Measurements from ENCODE around the gene PAH.

Gene PAH

DNA sequence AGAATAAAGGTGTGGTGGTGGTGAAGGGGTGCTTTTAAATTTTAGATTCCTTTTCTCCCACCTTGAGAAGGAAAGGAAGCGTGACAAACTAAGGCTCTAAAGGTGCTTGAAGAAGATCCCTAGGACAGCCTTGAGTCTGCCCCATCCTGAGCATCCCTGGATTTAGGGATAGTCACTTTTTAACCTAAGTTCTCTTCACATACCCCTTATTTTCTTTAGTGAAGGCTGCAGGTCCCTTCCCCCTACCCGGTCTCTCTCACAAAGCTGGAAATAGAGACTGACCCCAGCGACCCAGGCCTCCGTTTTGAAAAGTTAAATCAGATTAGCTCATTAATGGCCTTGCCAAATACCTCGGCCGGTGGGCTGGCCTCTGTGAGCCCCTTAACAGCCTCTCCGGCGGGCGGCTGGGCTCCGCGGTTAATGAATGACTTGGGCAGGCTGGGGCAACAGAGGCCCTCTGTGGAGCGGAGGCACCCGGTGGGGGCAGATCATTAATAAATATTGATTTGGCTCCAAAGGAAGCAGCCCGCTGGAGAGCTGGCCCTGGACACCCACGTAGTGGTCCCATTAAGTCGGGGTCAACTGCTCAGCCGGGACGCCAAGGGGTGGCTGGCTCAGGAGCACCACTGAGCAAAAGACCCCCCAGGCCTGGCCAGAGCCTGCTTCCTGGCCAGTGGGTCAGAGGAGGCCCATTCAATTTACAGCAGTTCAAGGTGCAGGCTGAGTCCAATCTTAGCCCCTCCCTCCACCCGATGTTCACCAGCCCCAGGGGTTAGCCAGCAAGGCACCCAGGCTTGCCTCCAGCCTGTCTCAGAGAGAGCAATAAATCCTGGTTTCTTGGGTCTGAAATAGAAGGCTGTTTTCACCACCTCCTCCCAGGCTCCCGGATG lies 31.8 kb downstream of the PAH start:
- DNase-seq: no peak
- no peak for ATAC-seq
- Mint-ChIP-seq H3K4me3 (no peak overlapping the region), H3K27ac (no peak overlapping the region), H3K27me3 (peaks cover 23% of the 10 kb centered on the region), H3K9me3 (no peaks in the 10 kb centered on the region), H3K4me1 (no peaks in the 10 kb centered on the region)

- H3K9me3 Mint-ChIP-seq: no peaks in the 10 kb centered on the region
- peaks cover 5% of the 10 kb centered on the region for H3K4me1 Mint-ChIP-seq
- peak; percentile 65 for ATAC-seq
Measured at GRCh38 chr12:102883204-102883799, 33.7 kb downstream of the PAH start.

GRCh38 chr12:102880783-102881182 lies 36.3 kb downstream of the PAH start:
- no peak overlapping the region for H3K27ac Mint-ChIP-seq
- no peak for ATAC-seq

More at GRCh38 chr12:102883204-102883799, 33.7 kb downstream of the PAH start:
- H3K27me3 Mint-ChIP-seq: peaks cover 33% of the 10 kb centered on the region
- no peak overlapping the region for H3K27ac Mint-ChIP-seq
- no peak overlapping the region for H3K4me3 Mint-ChIP-seq
- DNase-seq: peak; percentile 17 to 21

GRCh38 chr12:102879144-102879763 lies 37.8 kb downstream of the PAH start:
- Mint-ChIP-seq H3K9me3 (no peaks in the 10 kb centered on the region), H3K27ac (no peak overlapping the region), H3K4me1 (peaks cover 5% of the 10 kb centered on the region), H3K4me3 (no peak overlapping the region), H3K27me3 (peaks cover 40% of the 10 kb centered on the region)
- ATAC-seq (peak; percentile 81), DNase-seq (peak in 1 of 2 donors; percentile 17)

More at GRCh38 chr12:102880783-102881182, 36.3 kb downstream of the PAH start:
- peaks cover 5% of the 10 kb centered on the region for H3K4me1 Mint-ChIP-seq
- no peaks in the 10 kb centered on the region for H3K9me3 Mint-ChIP-seq
- no peak overlapping the region for H3K4me3 Mint-ChIP-seq
- DNase-seq: no peak
- peaks cover 40% of the 10 kb centered on the region for H3K27me3 Mint-ChIP-seq

- no peak overlapping the region for H3K4me3 Mint-ChIP-seq
- no peak overlapping the region for H3K27ac Mint-ChIP-seq
- H3K9me3 Mint-ChIP-seq: no peaks in the 10 kb centered on the region
- H3K4me1 Mint-ChIP-seq: peaks cover 5% of the 10 kb centered on the region
- peaks cover 26% of the 10 kb centered on the region for H3K27me3 Mint-ChIP-seq
- ATAC-seq: no peak
- DNase-seq: no peak
Measured at GRCh38 chr12:102876883-102877282, 40.2 kb downstream of the PAH start.

GRCh38 chr12:102874819-102875218 lies 42.2 kb downstream of the PAH start:
- H3K9me3 Mint-ChIP-seq: no peaks in the 10 kb centered on the region

GRCh38 chr12:102873077-102873476 lies 44.0 kb downstream of the PAH start:
- H3K4me3 Mint-ChIP-seq: no peak overlapping the region
- no peaks in the 10 kb centered on the region for H3K9me3 Mint-ChIP-seq
- peak overlapping the region in 1 of 2 donors; percentile 15 for H3K27ac Mint-ChIP-seq
- ATAC-seq (no peak), DNase-seq (no peak)
- peaks cover 5% of the 10 kb centered on the region for H3K27me3 Mint-ChIP-seq
- H3K4me1 Mint-ChIP-seq: no peaks in the 10 kb centered on the region

More at GRCh38 chr12:102874819-102875218, 42.2 kb downstream of the PAH start:
- H3K4me3 Mint-ChIP-seq: no peak overlapping the region
- peaks cover 5% of the 10 kb centered on the region for H3K4me1 Mint-ChIP-seq
- no peak for DNase-seq
- H3K27me3 Mint-ChIP-seq: peaks cover 13% of the 10 kb centered on the region
- no peak for ATAC-seq
- H3K27ac Mint-ChIP-seq: no peak overlapping the region

DNA sequence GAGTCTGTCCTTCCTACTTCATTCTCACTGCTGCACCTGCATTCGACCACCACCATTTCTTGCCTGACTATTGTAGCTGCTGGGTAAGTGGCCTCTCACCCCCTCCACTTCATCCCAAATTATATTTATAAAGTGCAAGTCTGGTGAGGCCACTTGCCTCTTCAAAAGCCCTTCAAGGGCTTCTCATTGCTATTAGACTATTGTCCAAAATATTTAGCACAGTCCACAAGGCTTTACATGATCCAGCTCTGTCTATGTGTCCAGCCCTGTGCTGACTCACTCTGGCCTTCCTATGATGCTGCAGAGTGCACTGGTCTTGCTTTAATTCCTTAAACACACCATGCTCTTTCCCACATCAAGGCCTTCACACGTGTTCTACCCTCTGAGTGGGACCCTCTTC lies 46.0 kb downstream of the PAH start:
- Mint-ChIP-seq H3K4me1 (no peaks in the 10 kb centered on the region), H3K27me3 (no peaks in the 10 kb centered on the region), H3K9me3 (no peaks in the 10 kb centered on the region), H3K27ac (no peak overlapping the region), H3K4me3 (no peak overlapping the region)
- ATAC-seq: no peak
- no peak for DNase-seq

DNA sequence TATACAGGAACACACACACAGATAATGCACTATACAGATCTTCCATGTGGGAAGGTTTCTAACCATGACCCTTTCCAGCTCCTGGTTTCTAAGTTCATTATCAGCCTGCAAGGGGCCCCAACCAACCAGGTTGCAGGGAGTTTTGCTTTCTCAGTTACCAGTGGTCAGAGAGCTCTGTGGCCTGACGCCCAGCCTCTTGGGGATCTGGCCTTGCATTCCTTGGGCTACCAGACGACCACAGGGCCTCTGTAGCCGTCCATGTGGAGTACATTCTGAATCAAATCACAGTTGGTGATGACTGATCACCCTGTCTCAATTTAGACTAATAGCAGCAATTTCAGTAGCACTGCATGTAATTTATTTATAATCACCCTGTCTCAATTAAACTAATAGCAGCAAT lies 47.5 kb downstream of the PAH start:
- H3K27ac Mint-ChIP-seq: no peak overlapping the region

DNA sequence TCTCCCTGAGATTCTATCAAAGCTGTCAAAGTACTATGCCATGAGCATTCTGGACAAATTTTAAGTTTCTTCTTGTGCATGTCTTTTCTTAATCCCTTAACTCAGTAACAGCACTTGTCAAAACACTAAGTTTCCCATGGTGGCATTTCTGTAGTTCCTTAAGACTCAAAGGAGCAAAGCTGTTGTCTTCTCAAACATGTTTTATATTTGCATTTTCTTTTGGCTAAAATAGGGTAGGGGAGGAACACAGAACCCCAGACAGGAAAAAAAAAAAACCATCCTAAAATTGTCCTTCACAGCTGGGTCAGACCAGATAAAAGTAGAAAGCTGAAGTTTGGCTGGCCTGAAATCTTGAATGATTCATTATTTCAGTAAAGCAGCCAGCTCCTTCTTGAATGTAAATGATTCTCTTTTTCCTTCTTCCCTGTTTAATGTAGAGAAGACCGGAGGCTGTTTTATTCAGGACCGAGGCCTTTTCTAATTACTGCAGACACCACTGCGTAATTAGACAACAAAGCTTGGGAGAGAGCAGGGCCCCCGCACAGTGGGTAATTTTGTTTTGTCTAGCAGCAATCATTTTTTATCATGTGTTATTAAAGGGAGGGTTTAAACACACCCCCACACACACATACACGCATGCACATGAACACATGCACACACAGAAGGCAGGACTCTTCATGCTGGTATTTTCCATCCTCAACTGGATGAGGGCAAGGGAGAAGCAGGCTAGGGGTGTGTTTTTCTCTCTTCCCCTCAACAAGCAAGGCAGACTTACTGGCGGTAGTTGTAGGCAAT lies 51.0 kb downstream of the PAH start:
- no peaks in the 10 kb centered on the region for H3K27me3 Mint-ChIP-seq
- H3K4me3 Mint-ChIP-seq: no peak overlapping the region
- H3K9me3 Mint-ChIP-seq: no peaks in the 10 kb centered on the region
- H3K4me1 Mint-ChIP-seq: no peaks in the 10 kb centered on the region
- DNase-seq: no peak
- ATAC-seq: no peak
- H3K27ac Mint-ChIP-seq: no peak overlapping the region

More for the DNA sequence above, 47.5 kb downstream of the PAH start:
- no peak overlapping the region for H3K4me3 Mint-ChIP-seq
- no peaks in the 10 kb centered on the region for H3K9me3 Mint-ChIP-seq
- ATAC-seq (no peak), DNase-seq (no peak)
- no peaks in the 10 kb centered on the region for H3K4me1 Mint-ChIP-seq
- H3K27me3 Mint-ChIP-seq: no peaks in the 10 kb centered on the region

DNA sequence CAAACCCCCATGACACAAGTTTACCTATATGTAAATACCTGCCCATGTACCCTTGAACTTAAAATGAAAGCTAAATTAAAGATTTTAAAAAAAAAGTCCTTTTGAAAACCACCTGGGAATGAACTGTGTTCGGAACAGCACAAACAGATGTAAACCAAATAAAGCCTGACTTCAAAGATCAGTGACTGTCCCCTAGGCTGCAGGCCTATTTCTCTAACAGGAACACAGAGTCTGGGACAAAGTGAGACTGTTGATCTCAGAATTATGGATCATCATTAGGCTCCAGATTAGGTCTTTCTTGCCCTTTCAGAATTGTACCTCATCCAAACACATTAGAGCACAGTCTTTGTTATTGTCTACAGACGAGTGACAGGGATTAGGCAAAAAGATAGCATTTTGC lies 54.6 kb downstream of the PAH start:
- DNase-seq (no peak), ATAC-seq (no peak)
- H3K27ac Mint-ChIP-seq: no peak overlapping the region
- no peak overlapping the region for H3K4me3 Mint-ChIP-seq
- no peaks in the 10 kb centered on the region for H3K9me3 Mint-ChIP-seq
- no peaks in the 10 kb centered on the region for H3K4me1 Mint-ChIP-seq
- H3K27me3 Mint-ChIP-seq: peaks cover 9% of the 10 kb centered on the region

GRCh38 chr12:102851246-102851645 lies 65.8 kb downstream of the PAH start:
- no peak overlapping the region for H3K27ac Mint-ChIP-seq
- DNase-seq (no peak), ATAC-seq (no peak)
- peaks cover 34% of the 10 kb centered on the region for H3K27me3 Mint-ChIP-seq
- H3K4me3 Mint-ChIP-seq: no peak overlapping the region
- no peaks in the 10 kb centered on the region for H3K4me1 Mint-ChIP-seq
- peaks cover 0 to 17% of the 10 kb centered on the region in 2 donors for H3K9me3 Mint-ChIP-seq

DNA sequence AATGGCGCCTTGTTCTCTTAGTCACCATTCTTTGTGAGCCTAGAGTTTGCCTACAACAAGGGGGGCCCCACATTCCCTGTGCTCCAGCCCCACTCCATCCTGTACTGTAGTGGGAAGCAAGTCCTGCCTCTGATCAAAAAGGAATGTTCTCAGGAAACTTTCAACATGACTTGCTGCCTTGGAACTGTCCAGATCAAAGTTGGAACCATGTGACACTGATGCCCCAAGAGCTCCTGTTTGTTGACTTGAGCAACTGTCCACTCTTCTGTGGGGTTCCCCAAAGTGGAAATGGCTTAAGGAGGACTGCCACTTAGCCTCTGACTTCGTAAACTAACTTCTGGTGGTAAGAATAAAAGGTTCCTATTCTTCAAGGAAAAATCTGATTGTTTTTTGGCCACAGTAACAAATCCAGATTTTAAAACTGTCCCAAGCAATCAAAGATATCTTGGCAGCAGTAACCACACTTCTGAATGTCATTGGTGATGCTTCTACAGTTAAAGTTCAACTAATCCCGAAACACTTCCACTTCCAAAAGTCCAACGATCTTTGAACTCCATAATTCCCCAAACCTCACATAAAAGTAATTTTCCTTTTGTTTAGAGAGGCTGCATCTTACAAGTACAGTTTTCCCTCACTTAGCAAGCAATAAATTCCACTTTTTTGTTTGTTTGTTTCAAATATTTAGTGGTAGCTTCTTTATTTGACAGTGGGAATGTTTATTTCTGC lies 67.2 kb downstream of the PAH start:
- DNase-seq: no peak
- no peak for ATAC-seq
- H3K27me3 Mint-ChIP-seq: peaks cover 31% of the 10 kb centered on the region
- H3K9me3 Mint-ChIP-seq: peaks cover 0 to 17% of the 10 kb centered on the region in 2 donors
- no peak overlapping the region for H3K4me3 Mint-ChIP-seq
- no peak overlapping the region for H3K27ac Mint-ChIP-seq
- no peaks in the 10 kb centered on the region for H3K4me1 Mint-ChIP-seq

GRCh38 chr12:102848832-102849231 lies 68.2 kb downstream of the PAH start:
- Mint-ChIP-seq H3K27me3 (peaks cover 26% of the 10 kb centered on the region), H3K4me1 (no peaks in the 10 kb centered on the region), H3K27ac (no peak overlapping the region), H3K9me3 (peaks cover 0 to 17% of the 10 kb centered on the region in 2 donors), H3K4me3 (no peak overlapping the region)
- ATAC-seq (no peak), DNase-seq (no peak)

DNA sequence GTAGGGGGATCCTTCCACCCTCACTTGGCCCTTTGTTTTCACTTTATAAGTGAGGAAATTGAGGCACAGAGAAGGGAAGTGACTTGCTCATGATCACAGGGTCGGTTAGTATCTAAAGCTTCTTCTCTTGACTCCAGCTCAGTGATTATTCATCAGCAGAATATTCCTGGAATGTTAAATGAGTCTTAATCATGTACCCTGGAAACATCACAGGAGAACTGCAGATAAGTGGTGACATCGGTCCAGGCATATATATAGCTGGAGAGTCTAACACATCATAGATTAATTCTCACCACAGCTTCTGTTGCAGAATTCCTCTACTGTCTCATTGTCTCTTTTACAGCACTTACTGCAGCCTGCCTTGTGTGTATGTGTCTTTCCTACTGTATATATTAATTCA lies 69.9 kb downstream of the PAH start:
- no peak for ATAC-seq
- Mint-ChIP-seq H3K4me1 (no peaks in the 10 kb centered on the region), H3K27me3 (peaks cover 24% of the 10 kb centered on the region), H3K27ac (no peak overlapping the region), H3K4me3 (no peak overlapping the region), H3K9me3 (peaks cover 0 to 17% of the 10 kb centered on the region in 2 donors)
- DNase-seq: no peak

Measured in stimulated activated naive CD8-positive, alpha-beta T cell treated with anti-CD3 and anti-CD28 coated beads, Interleukin-15, amount 100 ng/mL, for 72 hours (primary cell).